Osteocyte (in vitro differentiated cells): ENCODE data around the gene CDC123. TPM values are rescaled to one million over a fixed set of nuclear protein-coding genes. Genes with fewer than 3 reads are reported as not detected.
"Not testable (repeated sequence)": the region's sequence is repeated elsewhere in the genome, so short reads cannot be mapped to it uniquely, and the experiment has no call there.

Experiments used
- DNase-seq: peaks from one replicate; pipeline ENCODE4 v3.0.0; 2021; ENCODE audit warnings: mixed read lengths; ENCODE audit not compliant: unreplicated experiment; ENCODE audit errors: extremely low spot score
- H3K27ac Mint-ChIP-seq: one replicate; pipeline ENCODE4 v1.8.0; 2021; ENCODE audit warnings: mild to moderate bottlenecking, mixed read lengths; ENCODE audit not compliant: unreplicated experiment
- H3K27me3 Mint-ChIP-seq: one replicate; pipeline ENCODE4 v1.8.0; 2021; ENCODE audit warnings: mixed read lengths; ENCODE audit not compliant: unreplicated experiment
- H3K36me3 Mint-ChIP-seq: one replicate; pipeline ENCODE4 v1.8.0; 2021; ENCODE audit warnings: mixed read lengths; ENCODE audit not compliant: unreplicated experiment
- H3K4me1 Mint-ChIP-seq: one replicate; pipeline ENCODE4 v1.8.0; 2021; ENCODE audit warnings: mixed read lengths; ENCODE audit not compliant: unreplicated experiment
- H3K4me3 Mint-ChIP-seq: one replicate; pipeline ENCODE4 v1.8.0; 2021; ENCODE audit warnings: mild to moderate bottlenecking, moderate library complexity, mixed read lengths; ENCODE audit not compliant: unreplicated experiment
- H3K9me3 Mint-ChIP-seq: one replicate; pipeline ENCODE4 v1.8.0; 2021; ENCODE audit warnings: mixed read lengths; ENCODE audit not compliant: unreplicated experiment
- CTCF ChIP-seq: fragments of 200-600 bp; sonication (generic); IDR thresholded peaks from 2 replicates; pipeline ENCODE4 v1.5.0; 2021; ENCODE audit warnings: antibody characterized with exemption, mild to moderate bottlenecking, moderate library complexity
- total RNA-seq: library from RNA; stranded (reverse); gene quantifications from 2 replicates; pipeline ENCODE4 v1.2.1, GENCODE V29; 2021

The CDC123 gene
- total RNA-seq, 1 donor from 2014 or later: 68.5 TPM

GRCh38 chr10:12160664-12161063, 35.3 kb upstream of the CDC123 start:
- Mint-ChIP-seq H3K27ac (no peak overlapping the region), H3K36me3 (peaks cover 48% of the 10 kb centered on the region), H3K4me3 (no peak overlapping the region), H3K4me1 (no peaks in the 10 kb centered on the region), H3K27me3 (no peaks in the 10 kb centered on the region), H3K9me3 (no peaks in the 10 kb centered on the region)
- no peak for TF ChIP-seq CTCF
- no peak for DNase-seq

- no peak overlapping the region for H3K27ac Mint-ChIP-seq
- no peaks in the 10 kb centered on the region for H3K9me3 Mint-ChIP-seq
- TF ChIP-seq CTCF: no peak
- no peaks in the 10 kb centered on the region for H3K4me1 Mint-ChIP-seq
- no peak for DNase-seq
- no peak overlapping the region for H3K4me3 Mint-ChIP-seq
- peaks cover 43% of the 10 kb centered on the region for H3K36me3 Mint-ChIP-seq
- H3K27me3 Mint-ChIP-seq: no peaks in the 10 kb centered on the region
These were observed 33.1 kb upstream of the CDC123 start for GRCh38 chr10:12162927-12163326.

GRCh38 chr10:12164085-12164484, 31.9 kb upstream of the CDC123 start:
- peaks cover 39% of the 10 kb centered on the region for H3K36me3 Mint-ChIP-seq
- H3K27me3 Mint-ChIP-seq: no peaks in the 10 kb centered on the region
- no peaks in the 10 kb centered on the region for H3K4me1 Mint-ChIP-seq

GRCh38 chr10:12165036-12165435, 31.0 kb upstream of the CDC123 start:
- DNase-seq: no peak
- H3K9me3 Mint-ChIP-seq: no peaks in the 10 kb centered on the region
- no peak for TF ChIP-seq CTCF
- H3K27ac Mint-ChIP-seq: no peak overlapping the region
- H3K4me1 Mint-ChIP-seq: no peaks in the 10 kb centered on the region
- peaks cover 44% of the 10 kb centered on the region for H3K36me3 Mint-ChIP-seq
- H3K4me3 Mint-ChIP-seq: no peak overlapping the region
- no peaks in the 10 kb centered on the region for H3K27me3 Mint-ChIP-seq

More at GRCh38 chr10:12164085-12164484, 31.9 kb upstream of the CDC123 start:
- no peak overlapping the region for H3K4me3 Mint-ChIP-seq
- H3K9me3 Mint-ChIP-seq: no peaks in the 10 kb centered on the region
- TF ChIP-seq CTCF: no peak
- H3K27ac Mint-ChIP-seq: no peak overlapping the region
- no peak for DNase-seq

- H3K4me1 Mint-ChIP-seq: no peaks in the 10 kb centered on the region
- no peak for TF ChIP-seq CTCF
- no peaks in the 10 kb centered on the region for H3K27me3 Mint-ChIP-seq
- H3K36me3 Mint-ChIP-seq: peaks cover 45% of the 10 kb centered on the region
- H3K27ac Mint-ChIP-seq: no peak overlapping the region
- H3K4me3 Mint-ChIP-seq: no peak overlapping the region
- DNase-seq: no peak
- no peaks in the 10 kb centered on the region for H3K9me3 Mint-ChIP-seq
These were observed 29.8 kb upstream of the CDC123 start for GRCh38 chr10:12165999-12166775.

- DNase-seq, H3K9me3 Mint-ChIP-seq, H3K27ac Mint-ChIP-seq, H3K4me1 Mint-ChIP-seq, H3K27me3 Mint-ChIP-seq, H3K4me3 Mint-ChIP-seq: not testable (repeated sequence)
- peaks cover 38% of the 10 kb centered on the region for H3K36me3 Mint-ChIP-seq
These were observed 24.5 kb upstream of the CDC123 start for GRCh38 chr10:12171512-12171911.
